ENCODE data around the gene RRP15. TPM values are rescaled to one million over a fixed set of nuclear protein-coding genes. Genes with fewer than 3 reads are reported as not detected.

Gene RRP15
- total RNA-seq, 4 donors from 2014 or later: 6.3 to 9.6 (median 7.8) TPM

- 3 to 6% methylated on average over 22 of the region's 22 CpGs for whole genome bisulfite sequencing, 2 donors
- H3K4me1 ChIP-seq: peaks cover 0 to 35% (median 11%) of the 10 kb centered on the region in 4 donors
- peak; percentile 22 to 64 for DNase-seq (ENCODE audit: low spot score in 2 of 2)
- TF ChIP-seq POLR2A (IDR thresholded peaks at IDR 0.05) (peak; percentile 69 to 76), EP300 (IDR thresholded peaks at IDR 0.05) (peak in 1 of 2 donors; percentile 94), CTCF (IDR thresholded peaks at IDR 0.05) (no peak)
- no peaks in the 10 kb centered on the region for H3K9me3 ChIP-seq
- H3K27me3 ChIP-seq: no peaks in the 10 kb centered on the region
- H3K27ac ChIP-seq: peak within 1 kb of the TSS; percentile 31 to 89 (median 71)
- no peaks in the 10 kb centered on the region for H3K36me3 ChIP-seq
- H3K4me3 ChIP-seq: peak within 1 kb of the TSS; percentile 53 to 76 (median 69)
Observed at GRCh38 chr1:218344814-218345672, 60.0 kb downstream of the RRP15 start, which contains the start of gene TGFB2. TSS of gene TGFB2 (plus strand) at chr1:218345336. CDS start at chr1:218346702, 1,366 bp downstream.

DNA sequence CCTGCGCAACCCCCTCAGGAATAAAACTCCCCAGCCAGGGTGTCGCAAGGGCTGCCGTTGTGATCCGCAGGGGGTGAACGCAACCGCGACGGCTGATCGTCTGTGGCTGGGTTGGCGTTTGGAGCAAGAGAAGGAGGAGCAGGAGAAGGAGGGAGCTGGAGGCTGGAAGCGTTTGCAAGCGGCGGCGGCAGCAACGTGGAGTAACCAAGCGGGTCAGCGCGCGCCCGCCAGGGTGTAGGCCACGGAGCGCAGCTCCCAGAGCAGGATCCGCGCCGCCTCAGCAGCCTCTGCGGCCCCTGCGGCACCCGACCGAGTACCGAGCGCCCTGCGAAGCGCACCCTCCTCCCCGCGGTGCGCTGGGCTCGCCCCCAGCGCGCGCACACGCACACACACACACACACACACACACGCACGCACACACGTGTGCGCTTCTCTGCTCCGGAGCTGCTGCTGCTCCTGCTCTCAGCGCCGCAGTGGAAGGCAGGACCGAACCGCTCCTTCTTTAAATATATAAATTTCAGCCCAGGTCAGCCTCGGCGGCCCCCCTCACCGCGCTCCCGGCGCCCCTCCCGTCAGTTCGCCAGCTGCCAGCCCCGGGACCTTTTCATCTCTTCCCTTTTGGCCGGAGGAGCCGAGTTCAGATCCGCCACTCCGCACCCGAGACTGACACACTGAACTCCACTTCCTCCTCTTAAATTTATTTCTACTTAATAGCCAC is 60.7 kb downstream of the RRP15 start:
- WGBS, 2 donors: 0 to 1% methylated on average over 41 to 59 of the region's 64 CpGs
- peak in 1 of 2 donors; percentile 34 for DNase-seq (ENCODE audit: low spot score in 2 of 2)
- Histone ChIP-seq H3K9me3 (no peaks in the 10 kb centered on the region), H3K36me3 (no peaks in the 10 kb centered on the region), H3K27ac (peak overlapping the region; percentile 31 to 89 (median 71)), H3K4me3 (peak overlapping the region; percentile 53 to 76 (median 69)), H3K27me3 (no peaks in the 10 kb centered on the region), H3K4me1 (peaks cover 0 to 43% (median 11%) of the 10 kb centered on the region in 4 donors)
- no peak for TF ChIP-seq POLR2A (IDR thresholded peaks at IDR 0.05)
- TF ChIP-seq EP300 (IDR thresholded peaks at IDR 0.05): no peak
- peak in 1 of 5 experiments; percentile 46 for TF ChIP-seq CTCF (IDR thresholded peaks at IDR 0.05)

DNA sequence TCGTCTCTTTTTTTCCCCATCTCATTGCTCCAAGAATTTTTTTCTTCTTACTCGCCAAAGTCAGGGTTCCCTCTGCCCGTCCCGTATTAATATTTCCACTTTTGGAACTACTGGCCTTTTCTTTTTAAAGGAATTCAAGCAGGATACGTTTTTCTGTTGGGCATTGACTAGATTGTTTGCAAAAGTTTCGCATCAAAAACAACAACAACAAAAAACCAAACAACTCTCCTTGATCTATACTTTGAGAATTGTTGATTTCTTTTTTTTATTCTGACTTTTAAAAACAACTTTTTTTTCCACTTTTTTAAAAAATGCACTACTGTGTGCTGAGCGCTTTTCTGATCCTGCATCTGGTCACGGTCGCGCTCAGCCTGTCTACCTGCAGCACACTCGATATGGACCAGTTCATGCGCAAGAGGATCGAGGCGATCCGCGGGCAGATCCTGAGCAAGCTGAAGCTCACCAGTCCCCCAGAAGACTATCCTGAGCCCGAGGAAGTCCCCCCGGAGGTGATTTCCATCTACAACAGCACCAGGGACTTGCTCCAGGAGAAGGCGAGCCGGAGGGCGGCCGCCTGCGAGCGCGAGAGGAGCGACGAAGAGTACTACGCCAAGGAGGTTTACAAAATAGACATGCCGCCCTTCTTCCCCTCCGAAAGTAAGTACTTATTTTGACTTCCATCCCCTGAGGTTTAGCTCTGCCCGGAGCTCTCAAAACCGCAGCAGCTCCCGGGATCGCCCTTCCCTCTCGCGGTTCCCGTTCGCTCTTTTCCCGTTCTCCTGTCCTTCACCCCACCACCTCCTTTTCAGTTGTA is 61.5 kb downstream of the RRP15 start:
- peak overlapping the region; percentile 53 to 76 (median 69) for H3K4me3 ChIP-seq
- TF ChIP-seq CTCF (IDR thresholded peaks at IDR 0.05): no peak
- TF ChIP-seq POLR2A (IDR thresholded peaks at IDR 0.05): no peak
- no peak for TF ChIP-seq EP300 (IDR thresholded peaks at IDR 0.05)
- H3K27ac ChIP-seq: peak overlapping the region; percentile 53 to 89 (median 72)
- 2% methylated on average over 38 to 39 of the region's 39 CpGs for WGBS, 2 donors
- H3K9me3 ChIP-seq: no peaks in the 10 kb centered on the region
- peak in 1 of 2 donors; percentile 26 for DNase-seq (ENCODE audit: low spot score in 2 of 2)
- H3K36me3 ChIP-seq: no peaks in the 10 kb centered on the region
- H3K27me3 ChIP-seq: no peaks in the 10 kb centered on the region
- H3K4me1 ChIP-seq: peaks cover 0 to 45% (median 11%) of the 10 kb centered on the region in 4 donors

- TF ChIP-seq CTCF (IDR thresholded peaks at IDR 0.05) (no peak), EP300 (IDR thresholded peaks at IDR 0.05) (no peak), POLR2A (IDR thresholded peaks at IDR 0.05) (no peak)
- Histone ChIP-seq H3K27ac (peak overlapping the region; percentile 53 to 89 (median 72)), H3K4me3 (peak overlapping the region; percentile 53 to 76 (median 69)), H3K36me3 (no peaks in the 10 kb centered on the region), H3K27me3 (no peaks in the 10 kb centered on the region), H3K9me3 (no peaks in the 10 kb centered on the region), H3K4me1 (peaks cover 0 to 50% (median 11%) of the 10 kb centered on the region in 4 donors)
- no peak for DNase-seq (ENCODE audit: low spot score in 2 of 2)
- 2 to 8% methylated on average over 14 of the region's 14 CpGs for WGBS, 2 donors
Observed at GRCh38 chr1:218347336-218347722, 62.2 kb downstream of the RRP15 start.
